ENCODE results near the gene ACYP2. TPM values are rescaled to one million over a fixed set of nuclear protein-coding genes. Genes with fewer than 3 reads are reported as not detected.

The ACYP2 gene
- total RNA-seq, 6 experiments from 2014 or later = 8.6 to 15.8 (median 9.8) TPM

DNA sequence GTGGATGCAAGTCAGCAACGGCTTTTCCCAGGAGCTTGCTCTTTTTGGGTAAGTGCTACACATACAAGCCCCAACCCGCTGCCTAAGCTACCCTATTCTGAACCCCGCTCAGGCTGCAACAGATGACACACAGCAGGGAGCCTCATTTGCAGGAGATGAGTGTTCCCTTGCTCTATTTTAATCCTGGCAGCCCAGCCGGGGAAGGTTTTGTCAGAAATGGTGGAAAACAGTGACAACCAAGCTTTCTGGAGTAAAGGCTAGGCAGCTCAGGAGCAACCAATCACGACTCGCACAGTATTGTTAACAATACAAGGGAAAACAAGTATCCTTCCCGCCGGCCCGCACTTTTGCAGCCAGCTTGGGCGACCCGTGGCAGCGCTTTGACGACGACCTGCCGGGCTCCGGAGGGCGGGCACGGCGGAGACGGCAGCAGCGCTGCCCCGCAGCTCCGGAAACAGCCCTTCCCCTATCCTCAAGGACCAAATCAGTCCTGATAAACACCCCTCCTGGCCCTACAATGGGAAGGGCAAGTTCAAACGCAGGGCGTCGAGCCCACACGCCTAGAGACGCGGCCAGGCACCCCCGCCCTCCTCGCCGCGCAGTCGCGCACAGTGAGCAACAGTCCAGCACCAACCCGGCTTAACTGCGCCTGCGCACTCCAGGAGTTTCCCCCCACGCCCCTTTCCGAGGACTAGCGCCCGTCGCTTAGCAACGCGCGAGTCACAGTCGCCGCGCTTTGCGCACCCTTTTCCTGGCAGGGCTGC is 214.9 kb downstream of the ACYP2 start:
- H3K4me3 Mint-ChIP-seq = peak overlapping the region; percentile 89
- H3K36me3 Mint-ChIP-seq (ENCODE audit: low read depth) = peaks cover 5% of the 10 kb centered on the region
- peak; percentile 95 for DNase-seq
- peaks cover 4% of the 10 kb centered on the region for H3K9me3 Mint-ChIP-seq
- no peaks in the 10 kb centered on the region for H3K27me3 Mint-ChIP-seq (ENCODE audit: insufficient read depth)
- TF ChIP-seq, protein P1, sequence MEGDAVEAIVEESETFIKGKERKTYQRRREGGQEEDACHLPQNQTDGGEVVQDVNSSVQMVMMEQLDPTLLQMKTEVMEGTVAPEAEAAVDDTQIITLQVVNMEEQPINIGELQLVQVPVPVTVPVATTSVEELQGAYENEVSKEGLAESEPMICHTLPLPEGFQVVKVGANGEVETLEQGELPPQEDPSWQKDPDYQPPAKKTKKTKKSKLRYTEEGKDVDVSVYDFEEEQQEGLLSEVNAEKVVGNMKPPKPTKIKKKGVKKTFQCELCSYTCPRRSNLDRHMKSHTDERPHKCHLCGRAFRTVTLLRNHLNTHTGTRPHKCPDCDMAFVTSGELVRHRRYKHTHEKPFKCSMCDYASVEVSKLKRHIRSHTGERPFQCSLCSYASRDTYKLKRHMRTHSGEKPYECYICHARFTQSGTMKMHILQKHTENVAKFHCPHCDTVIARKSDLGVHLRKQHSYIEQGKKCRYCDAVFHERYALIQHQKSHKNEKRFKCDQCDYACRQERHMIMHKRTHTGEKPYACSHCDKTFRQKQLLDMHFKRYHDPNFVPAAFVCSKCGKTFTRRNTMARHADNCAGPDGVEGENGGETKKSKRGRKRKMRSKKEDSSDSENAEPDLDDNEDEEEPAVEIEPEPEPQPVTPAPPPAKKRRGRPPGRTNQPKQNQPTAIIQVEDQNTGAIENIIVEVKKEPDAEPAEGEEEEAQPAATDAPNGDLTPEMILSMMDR (IDR thresholded peaks at IDR 0.05) = no peak
- peaks cover 23% of the 10 kb centered on the region for H3K4me1 Mint-ChIP-seq (ENCODE audit: low read depth)
- H3K27ac Mint-ChIP-seq = peak overlapping the region; percentile 91

DNA sequence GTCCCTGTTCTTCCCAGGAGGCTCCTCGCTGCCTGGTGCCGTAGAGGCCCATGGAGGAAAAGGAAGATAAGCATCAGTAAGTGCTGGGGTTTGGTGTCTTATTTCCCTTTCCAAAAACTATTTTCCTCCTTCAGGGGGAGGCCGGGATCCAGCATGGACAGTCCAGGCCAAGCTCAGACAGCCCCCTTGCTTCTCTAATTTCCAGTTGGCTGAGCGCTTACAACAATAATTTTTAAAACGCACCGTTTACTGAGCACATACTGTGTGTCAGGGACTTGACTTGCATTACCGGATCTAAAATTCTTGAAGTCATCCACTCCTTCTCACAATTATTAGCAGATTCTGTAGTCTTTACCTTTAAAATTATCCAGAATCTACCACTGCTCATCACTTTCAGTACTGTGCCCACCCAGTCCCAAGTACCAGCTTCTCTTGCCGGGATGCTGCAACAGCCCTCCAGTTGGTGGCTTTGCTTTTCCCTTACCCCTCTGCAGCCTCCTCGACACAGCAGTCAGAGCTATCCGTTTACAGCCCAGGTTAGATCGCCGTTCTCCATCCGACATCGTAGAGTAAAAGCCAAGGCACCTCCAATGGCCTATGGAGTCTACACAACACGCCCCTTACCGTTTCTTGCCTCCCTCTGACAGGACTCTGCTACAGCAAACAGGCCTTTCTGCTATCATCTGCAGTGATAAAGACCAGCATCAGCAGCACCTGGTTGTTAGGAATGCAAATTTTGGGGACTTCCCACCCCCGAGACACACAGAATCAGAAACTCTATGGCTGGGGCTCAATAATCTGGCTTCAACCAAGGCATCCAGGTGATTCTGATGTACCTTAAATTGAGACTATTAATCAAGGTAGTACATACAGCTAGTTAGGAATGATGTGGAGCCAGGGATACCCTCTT is 215.8 kb downstream of the ACYP2 start:
- Mint-ChIP-seq H3K9me3 (peaks cover 3% of the 10 kb centered on the region), H3K27ac (peak overlapping the region; percentile 91), H3K36me3 (ENCODE audit: low read depth) (peaks cover 5% of the 10 kb centered on the region), H3K4me3 (peak overlapping the region; percentile 89), H3K27me3 (ENCODE audit: insufficient read depth) (no peaks in the 10 kb centered on the region), H3K4me1 (ENCODE audit: low read depth) (peaks cover 23% of the 10 kb centered on the region)
- DNase-seq = no peak
- TF ChIP-seq, protein P1 (IDR thresholded peaks at IDR 0.05) = no peak

DNA sequence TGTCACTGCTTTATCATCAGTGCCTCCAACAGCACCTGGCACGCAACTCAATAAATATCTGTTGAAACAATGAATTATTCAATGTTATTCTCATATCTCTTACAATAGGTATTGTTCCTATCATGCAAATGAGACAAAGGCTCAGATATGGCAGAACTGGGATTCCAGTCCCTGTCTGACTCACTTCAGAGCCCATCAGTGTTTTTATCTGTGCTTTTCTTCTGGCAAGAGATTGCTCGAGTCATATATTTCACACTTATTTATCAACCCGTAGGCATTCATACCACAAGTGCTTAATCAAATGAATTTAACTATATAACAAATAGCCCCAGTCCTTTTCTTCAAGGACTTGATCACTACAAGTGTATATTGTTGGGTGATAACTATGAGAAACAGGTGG is 217.0 kb downstream of the ACYP2 start:
- DNase-seq = peak; percentile 42
- Mint-ChIP-seq H3K4me3 (peak overlapping the region; percentile 31; the same call in 1 of the 2 replicates), H3K27me3 (ENCODE audit: insufficient read depth) (no peaks in the 10 kb centered on the region), H3K36me3 (ENCODE audit: low read depth) (peaks cover 5% of the 10 kb centered on the region), H3K27ac (no peak overlapping the region), H3K4me1 (ENCODE audit: low read depth) (peaks cover 23% of the 10 kb centered on the region), H3K9me3 (peaks cover 3% of the 10 kb centered on the region)
- TF ChIP-seq, protein P1 (IDR thresholded peaks at IDR 0.05) = no peak

DNA sequence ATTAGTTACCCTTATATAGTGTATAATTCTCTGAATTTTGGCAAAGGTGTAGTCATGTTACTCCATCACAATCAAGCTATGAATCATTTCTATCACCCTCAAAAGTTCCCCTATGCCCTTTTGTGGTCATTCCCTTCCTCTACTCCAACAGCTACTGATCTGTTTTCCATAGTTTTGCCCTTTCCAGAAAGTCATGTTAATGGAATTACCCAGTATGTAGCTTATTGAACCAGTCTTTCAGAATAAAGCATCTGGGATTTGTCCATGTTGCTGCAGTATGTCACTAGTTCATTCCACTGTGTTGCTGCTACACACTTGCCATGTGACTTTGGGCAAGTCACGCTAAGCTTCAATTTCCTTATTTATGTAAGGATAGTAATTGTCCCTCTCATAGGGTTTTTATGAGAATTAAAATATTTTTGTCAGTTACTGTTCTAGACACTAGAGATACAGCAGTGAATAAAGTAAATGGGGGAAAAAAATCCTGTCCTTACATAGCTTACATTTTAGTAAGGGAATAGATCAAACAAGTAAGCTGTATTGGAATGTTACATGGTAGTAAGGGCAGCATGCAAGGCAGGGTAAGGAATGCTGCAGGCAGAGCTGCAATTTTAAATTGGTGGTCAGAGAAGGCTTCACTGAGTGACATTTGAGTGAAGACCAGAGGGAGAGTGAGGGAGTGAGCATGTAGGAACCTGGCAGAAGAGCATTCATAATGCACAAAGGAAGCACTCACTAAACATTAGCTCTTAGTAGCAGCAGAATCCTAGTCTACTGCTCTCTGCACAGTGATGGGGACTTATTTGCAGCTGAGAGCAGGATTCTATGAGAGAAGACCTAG is 220.9 kb downstream of the ACYP2 start:
- TF ChIP-seq, protein P1 (IDR thresholded peaks at IDR 0.05) = no peak
- Mint-ChIP-seq H3K27ac (no peak overlapping the region), H3K4me1 (ENCODE audit: low read depth) (peaks cover 8% of the 10 kb centered on the region), H3K27me3 (ENCODE audit: insufficient read depth) (no peaks in the 10 kb centered on the region), H3K4me3 (no peak overlapping the region), H3K9me3 (peaks cover 3% of the 10 kb centered on the region), H3K36me3 (ENCODE audit: low read depth) (peaks cover 5% of the 10 kb centered on the region)
- peak; percentile 93 for DNase-seq

DNA sequence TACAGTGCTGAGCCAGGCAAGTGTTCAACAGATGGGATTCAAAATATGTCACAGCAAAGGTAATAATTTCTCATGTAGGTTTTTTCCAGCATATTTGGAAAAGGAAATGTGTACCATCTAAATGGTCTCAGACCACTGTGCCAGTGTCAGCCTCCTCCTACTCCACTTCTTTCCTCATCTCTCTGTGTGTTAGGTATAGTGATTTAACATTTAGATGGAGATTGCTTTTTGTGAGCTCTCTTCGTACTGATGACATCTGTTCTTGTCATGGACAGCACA is 221.5 kb downstream of the ACYP2 start:
- TF ChIP-seq, protein P1 (IDR thresholded peaks at IDR 0.05) = no peak
- peaks cover 5% of the 10 kb centered on the region for H3K4me1 Mint-ChIP-seq (ENCODE audit: low read depth)
- no peak for DNase-seq

More for the DNA sequence above, 221.5 kb downstream of the ACYP2 start:
- Mint-ChIP-seq H3K9me3 (peaks cover 3% of the 10 kb centered on the region), H3K36me3 (ENCODE audit: low read depth) (peaks cover 5% of the 10 kb centered on the region), H3K4me3 (no peak overlapping the region), H3K27me3 (ENCODE audit: insufficient read depth) (no peaks in the 10 kb centered on the region), H3K27ac (no peak overlapping the region)

Measured in HFFc6 (cell line).